GM12873 (cell line): Measurements from ENCODE around the gene SPTAN1.

Experiments used
- TF ChIP-seq, protein P1 (sequence below): IDR thresholded peaks from 2 replicates; pipeline ENCODE4 v1.5.1; 2012; ENCODE audit warnings: low read depth, mild to moderate bottlenecking, moderate library complexity, low read length, control low read depth; ENCODE audit not compliant: insufficient read depth; ENCODE audit errors: missing control alignments

Gene SPTAN1

DNA sequence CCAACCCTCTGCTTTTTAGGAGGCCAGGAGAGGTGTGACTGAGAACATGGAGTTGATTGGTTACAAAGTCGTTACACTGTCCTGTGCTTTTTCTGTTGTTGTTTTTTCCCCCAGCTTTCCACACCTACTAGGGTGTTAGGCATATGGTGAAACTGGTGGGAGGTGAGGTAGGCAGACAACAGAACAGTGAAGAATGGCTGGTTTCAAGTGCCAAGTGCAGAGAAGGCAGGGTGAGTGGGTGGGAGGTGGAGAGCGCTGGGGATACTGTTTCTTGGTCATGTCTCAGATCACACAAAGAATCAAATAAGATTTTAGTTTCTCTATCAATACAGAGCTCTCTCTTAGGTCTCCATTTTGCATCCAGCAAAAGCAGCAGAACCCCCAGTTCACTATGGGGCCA is 2.2 kb upstream of the SPTAN1 start:
- TF ChIP-seq, protein P1, sequence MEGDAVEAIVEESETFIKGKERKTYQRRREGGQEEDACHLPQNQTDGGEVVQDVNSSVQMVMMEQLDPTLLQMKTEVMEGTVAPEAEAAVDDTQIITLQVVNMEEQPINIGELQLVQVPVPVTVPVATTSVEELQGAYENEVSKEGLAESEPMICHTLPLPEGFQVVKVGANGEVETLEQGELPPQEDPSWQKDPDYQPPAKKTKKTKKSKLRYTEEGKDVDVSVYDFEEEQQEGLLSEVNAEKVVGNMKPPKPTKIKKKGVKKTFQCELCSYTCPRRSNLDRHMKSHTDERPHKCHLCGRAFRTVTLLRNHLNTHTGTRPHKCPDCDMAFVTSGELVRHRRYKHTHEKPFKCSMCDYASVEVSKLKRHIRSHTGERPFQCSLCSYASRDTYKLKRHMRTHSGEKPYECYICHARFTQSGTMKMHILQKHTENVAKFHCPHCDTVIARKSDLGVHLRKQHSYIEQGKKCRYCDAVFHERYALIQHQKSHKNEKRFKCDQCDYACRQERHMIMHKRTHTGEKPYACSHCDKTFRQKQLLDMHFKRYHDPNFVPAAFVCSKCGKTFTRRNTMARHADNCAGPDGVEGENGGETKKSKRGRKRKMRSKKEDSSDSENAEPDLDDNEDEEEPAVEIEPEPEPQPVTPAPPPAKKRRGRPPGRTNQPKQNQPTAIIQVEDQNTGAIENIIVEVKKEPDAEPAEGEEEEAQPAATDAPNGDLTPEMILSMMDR, result no peak

DNA sequence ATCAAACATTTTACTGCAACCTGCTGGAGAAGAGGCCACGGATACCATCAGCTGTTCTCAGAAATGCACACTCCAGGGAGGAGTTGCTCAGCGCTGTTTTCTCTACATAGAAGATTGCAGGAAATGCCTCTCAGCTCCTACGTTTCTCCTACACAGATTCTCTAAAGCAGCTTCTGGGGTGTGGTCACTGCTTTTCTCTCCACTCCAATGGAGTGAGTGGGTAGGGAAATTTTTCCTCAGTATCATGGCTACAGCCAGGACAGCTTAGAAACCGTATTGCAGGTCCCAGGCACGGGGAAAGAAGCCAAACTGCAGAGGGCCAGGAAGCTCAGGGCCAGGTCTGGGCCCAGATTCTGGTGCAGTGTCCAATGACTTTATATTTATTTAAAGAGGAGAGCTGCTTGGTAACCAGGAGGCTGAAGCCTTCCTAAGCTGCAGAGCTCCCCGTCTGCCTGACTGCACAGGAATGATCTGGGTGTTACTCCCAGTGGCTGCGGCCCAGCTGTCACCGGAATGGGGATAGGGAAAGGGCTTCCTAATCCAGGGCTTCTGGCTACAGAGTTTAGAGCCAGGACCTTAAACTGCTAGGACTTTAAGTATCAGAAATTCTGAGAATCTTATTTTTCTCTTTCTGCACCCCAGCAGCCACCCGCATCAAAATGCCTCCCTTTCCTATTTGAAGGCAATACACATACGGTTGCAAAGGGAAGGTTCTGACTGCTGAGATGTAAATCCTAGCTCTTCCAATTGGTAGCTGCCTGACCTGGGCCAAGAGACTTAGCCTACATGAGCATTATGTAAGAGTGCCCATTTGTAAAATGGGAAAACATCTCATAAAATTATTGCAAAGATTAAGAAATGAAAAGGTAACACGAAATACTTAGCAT is 1.4 kb upstream of the SPTAN1 start:
- TF ChIP-seq, protein P1, result no peak

DNA sequence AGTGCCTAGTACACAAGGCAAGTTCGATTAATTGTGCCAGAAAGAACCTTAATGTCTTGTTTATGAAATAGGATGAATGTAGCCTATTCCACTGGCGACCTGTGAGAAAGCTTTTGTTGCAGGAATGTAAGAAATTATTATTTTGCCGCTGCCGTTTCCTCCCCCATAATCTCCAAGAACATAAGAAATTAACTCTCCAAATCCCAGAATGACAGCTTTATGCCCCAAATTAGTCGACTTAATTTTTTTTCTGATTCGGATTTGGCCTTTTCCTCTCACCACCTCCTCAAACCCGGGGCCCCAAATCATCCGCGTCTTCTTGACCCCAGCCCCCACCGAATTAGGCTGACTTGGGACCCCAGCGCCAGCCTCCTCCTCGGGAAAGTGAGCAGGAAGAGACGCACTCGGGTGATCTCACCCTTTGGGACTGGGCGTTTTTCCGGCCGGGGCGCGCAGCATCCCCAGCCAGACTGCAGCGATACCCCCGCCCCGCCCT is 682 bp upstream of the SPTAN1 start:
- TF ChIP-seq, protein P1, result no peak

DNA sequence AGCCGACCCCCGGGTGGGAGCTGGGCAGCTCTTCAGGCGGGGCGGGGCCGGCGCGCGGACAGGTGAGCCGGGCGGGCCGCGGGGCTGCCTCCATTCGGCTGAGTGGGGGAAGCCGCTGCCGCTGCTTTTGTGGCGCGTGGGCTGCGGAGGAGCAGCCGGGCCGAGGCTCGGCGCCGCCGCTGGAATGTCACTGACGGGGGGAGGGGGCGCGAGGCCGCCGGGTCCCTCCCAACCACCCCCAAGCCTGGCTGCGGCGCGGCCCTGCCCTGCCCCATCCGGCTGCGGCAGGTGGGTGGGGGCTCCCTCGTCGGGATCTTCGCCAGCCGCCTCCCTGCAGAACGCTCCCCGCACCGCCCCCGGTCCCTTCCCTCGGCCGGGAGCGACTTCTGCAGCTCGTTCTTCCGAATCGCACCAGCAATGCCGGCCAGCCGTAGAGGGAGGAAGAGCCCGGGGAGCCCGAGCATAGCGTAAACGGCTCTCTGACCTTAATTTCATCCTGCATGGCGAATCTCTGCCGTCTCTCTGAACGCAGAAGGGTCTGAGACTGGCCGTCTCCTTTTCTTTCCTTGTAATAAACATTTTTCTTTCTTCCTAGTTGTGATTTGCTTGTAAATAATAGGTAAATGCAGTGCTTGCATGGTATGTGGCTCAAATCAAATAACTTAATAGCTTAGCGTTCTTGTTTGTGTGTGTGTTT is 505 bp downstream of the SPTAN1 start:
- TF ChIP-seq, protein P1, result no peak

DNA sequence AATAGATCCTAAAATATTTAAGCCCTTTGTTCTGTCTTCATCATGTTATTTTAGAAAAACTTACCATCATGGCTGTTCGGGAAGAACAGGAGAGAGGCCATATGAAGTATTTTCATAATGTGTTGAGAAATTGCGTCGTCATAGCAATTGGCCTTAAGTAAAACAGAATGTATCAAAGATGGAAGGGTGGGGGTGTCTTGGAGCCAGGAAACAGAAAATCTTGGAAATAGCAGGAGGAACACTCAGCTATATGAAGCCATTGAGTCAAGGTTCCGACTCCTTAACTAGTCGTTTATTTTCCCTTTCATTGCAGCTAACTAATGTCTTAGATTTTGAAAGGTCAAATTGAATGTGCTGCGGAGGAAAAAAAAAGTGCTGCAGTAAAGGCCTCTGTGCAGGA is 1.3 kb downstream of the SPTAN1 start:
- TF ChIP-seq, protein P1, result no peak

DNA sequence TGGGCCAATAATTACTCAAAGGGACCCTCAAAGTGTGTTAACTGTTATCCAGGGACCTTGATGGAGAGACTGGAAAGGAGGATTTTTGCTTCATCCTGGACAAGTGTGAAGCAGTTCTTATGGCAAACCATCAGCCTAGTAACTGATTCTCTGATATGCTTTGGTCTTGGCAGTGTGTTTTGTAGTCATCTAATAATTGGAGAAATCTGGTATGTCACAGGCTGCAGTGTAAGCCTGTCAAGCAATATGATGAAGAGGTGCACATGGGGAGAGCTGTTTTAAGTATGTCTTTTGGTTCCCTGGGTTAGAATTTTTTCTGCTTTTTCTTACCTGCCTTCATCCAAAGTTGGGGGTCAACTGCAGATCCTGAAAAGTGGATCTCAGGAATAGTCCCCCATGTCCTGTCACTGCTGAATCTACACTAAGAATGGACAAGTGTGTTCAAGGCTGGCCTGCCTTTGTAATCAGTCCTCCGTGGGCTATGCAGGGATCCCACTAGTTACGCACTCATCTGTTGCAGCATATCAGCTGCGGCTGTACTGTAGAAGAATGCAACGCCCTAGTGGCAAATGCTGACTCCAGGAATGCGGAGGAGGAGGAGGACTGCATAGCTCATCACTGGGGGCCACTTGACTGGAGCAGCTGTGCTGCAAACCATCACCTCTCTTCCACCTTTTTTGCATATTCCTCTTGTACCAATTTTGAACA is 1.9 kb downstream of the SPTAN1 start:
- TF ChIP-seq, protein P1, result no peak
